Measurements from ENCODE around the gene ANXA11. TPM values are rescaled to one million over a fixed set of nuclear protein-coding genes. Genes with fewer than 3 reads are reported as not detected.

ANXA11 gene
- total and polyA plus RNA-seq, 9 of the 15 experiments (the other 6 are each of a cell fraction or from before 2014, with no cell fraction given), result 43.6 to 212 (median 109) TPM

DNA sequence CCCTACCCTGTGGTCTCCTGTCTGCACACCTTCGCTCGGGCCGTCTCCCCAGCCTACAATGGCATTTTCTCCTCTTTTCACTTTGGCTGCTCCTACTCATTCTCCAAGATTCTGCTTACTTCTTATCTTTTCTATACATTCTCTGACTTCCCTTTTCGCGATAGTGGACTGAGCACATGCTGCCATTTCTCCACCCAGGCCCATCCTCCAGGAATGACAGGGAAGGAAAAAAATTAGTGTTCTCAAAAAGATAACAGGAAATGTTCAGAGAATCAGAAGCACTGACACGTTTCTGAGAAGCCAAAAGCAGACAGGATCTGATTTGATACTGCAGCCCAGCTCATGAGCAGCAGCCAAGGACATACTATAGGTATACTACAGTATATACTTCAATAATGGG lies 6.4 kb upstream of the ANXA11 start:
- POLR2A ChIA-PET, result interaction anchor here (0.6 to 1.0 kb wide), 2 partner anchors 16 to 61 kb away, joined by 3 to 4 read pairs; no protein-coding TSS in a partner anchor
- CTCF ChIA-PET (ENCODE audit: low intra/inter-chr PET ratio), result interaction anchor here (0.9 kb wide), 1 partner anchor 42 kb away, joined by 4 read pairs; no protein-coding TSS in a partner anchor
- BruUV-seq (replicated peaks), result no TSS peak
- TF ChIP-seq ZC3H4 (CRISPR knock-in tag; IDR thresholded peaks at IDR 0.05; ENCODE audit: borderline replicate concordance) (no peak), MECOM (CRISPR knock-in tag; IDR thresholded peaks at IDR 0.05) (no peak), WHSC1 (IDR thresholded peaks at IDR 0.05; ENCODE audit: low read length) (no peak), ZNF444 (CRISPR knock-in tag; IDR thresholded peaks at IDR 0.05) (no peak), ATF6 (CRISPR knock-in tag; IDR thresholded peaks at IDR 0.05) (0 out of 2 replicates have a peak, but pooled peaks have one; percentile 33), EHMT2 (IDR thresholded peaks at IDR 0.05) (no peak), L3MBTL2 (IDR thresholded peaks at IDR 0.05) (peak; percentile 85), NFRKB (IDR thresholded peaks at IDR 0.05; ENCODE audit: low read depth) (peak; percentile 39; the same call in 1 of the 2 replicates), TCF7L2 (IDR thresholded peaks at IDR 0.05; ENCODE audit: low read depth, low read length) (no peak), JUN (IDR thresholded peaks at IDR 0.05; ENCODE audit: borderline replicate concordance, low read depth, low read length) (0 out of 2 replicates have a peak, but pooled peaks have one; percentile 12), JUN (CRISPR knock-in tag; IDR thresholded peaks at IDR 0.05; ENCODE audit: borderline replicate concordance) (no peak), ESRRB (CRISPR knock-in tag; IDR thresholded peaks at IDR 0.05; ENCODE audit: borderline replicate concordance) (no peak), DPF2 (IDR thresholded peaks at IDR 0.05) (peak; percentile 77), DMBX1 (CRISPR knock-in tag; IDR thresholded peaks at IDR 0.05; ENCODE audit: borderline replicate concordance) (no peak), NCOR1 (IDR thresholded peaks at IDR 0.05) (peak; percentile 71), ZNF717 (CRISPR knock-in tag; IDR thresholded peaks at IDR 0.05) (no peak), ETV5 (CRISPR knock-in tag; IDR thresholded peaks at IDR 0.05; ENCODE audit: low read depth) (peak; percentile 65; the same call in 1 of the 2 replicates), RBFOX2 (IDR thresholded peaks at IDR 0.05; ENCODE audit: low read depth, low read length) (no peak), MEIS2 (IDR thresholded peaks at IDR 0.05; ENCODE audit: partially characterized antibody) (peak; percentile 70), POLR3G (IDR thresholded peaks at IDR 0.05; ENCODE audit: extremely low read depth, insufficient read length, insufficient replicate concordance) (no peak), ZNF217 (CRISPR knock-in tag; IDR thresholded peaks at IDR 0.05) (no peak), KAT2B (IDR thresholded peaks at IDR 0.05; ENCODE audit: low read depth, low read length) (no peak)
- TF ChIP-seq, protein P1, sequence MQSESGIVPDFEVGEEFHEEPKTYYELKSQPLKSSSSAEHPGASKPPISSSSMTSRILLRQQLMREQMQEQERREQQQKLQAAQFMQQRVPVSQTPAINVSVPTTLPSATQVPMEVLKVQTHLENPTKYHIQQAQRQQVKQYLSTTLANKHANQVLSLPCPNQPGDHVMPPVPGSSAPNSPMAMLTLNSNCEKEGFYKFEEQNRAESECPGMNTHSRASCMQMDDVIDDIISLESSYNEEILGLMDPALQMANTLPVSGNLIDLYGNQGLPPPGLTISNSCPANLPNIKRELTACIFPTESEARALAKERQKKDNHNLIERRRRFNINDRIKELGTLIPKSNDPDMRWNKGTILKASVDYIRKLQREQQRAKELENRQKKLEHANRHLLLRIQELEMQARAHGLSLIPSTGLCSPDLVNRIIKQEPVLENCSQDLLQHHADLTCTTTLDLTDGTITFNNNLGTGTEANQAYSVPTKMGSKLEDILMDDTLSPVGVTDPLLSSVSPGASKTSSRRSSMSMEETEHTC (IDR thresholded peaks at IDR 0.05), result peak; percentile 16; the same call in 1 of the 2 replicates

More for the DNA sequence above, 6.4 kb upstream of the ANXA11 start:
- under 1% methylated on average over 6 of the region's 6 CpGs for WGBS (ENCODE audit: insufficient coverage, low coverage, missing lambda C conversion rate)
- Histone ChIP-seq H3K27ac (ENCODE audit: extremely low read depth, low read depth, low read length) (no peak overlapping the region), H2AFZ (ENCODE audit: low read depth, low read length) (no peak overlapping the region), H3K27me3 (ENCODE audit: control insufficient read depth in 2 of 2, insufficient read depth in 2 of 2, low read length in 2 of 2) (0 out of 5 replicates have a peak, but pooled peaks cover 0 to 3% of the 10 kb centered on the region in 2 experiments), H3K9me1 (ENCODE audit: control insufficient read depth, insufficient read depth, low read length) (no peaks in the 10 kb centered on the region), H3K4me1 (replicated peaks in 1 of 2; ENCODE audit: control insufficient read depth in 2 of 2, insufficient read depth in 2 of 2, low read length in 2 of 2) (peaks cover 8 to 19% of the 10 kb centered on the region in 2 experiments; a peak in 4 of 5 replicates), H4K20me1 (replicated peaks; ENCODE audit: control insufficient read depth, insufficient read depth, low read length) (no peaks in the 10 kb centered on the region; the same call in 1 of the 2 replicates), H3K36me3 (ENCODE audit: control insufficient read depth, insufficient read depth, low read length) (no peaks in the 10 kb centered on the region), H3K9me3 (replicated peaks; ENCODE audit: control insufficient read depth, insufficient read depth, low read depth, low read length) (no peaks in the 10 kb centered on the region), H3K4me3 (no peak overlapping the region), H3K79me2 (ENCODE audit: control insufficient read depth, insufficient read depth, low read length) (no peaks in the 10 kb centered on the region), H3K9ac (ENCODE audit: insufficient read depth in 1 of 2, low read depth in 2 of 2, low read length in 2 of 2) (peak overlapping the region in 1 of 2 experiments; percentile 62; a peak in 1 of 4 replicates), H3K4me2 (ENCODE audit: insufficient read depth, low read length) (peak overlapping the region; percentile 42)
- in situ Hi-C loops (cut with MboI), result loop anchor here (5.0 kb wide), 1 partner anchor 59 kb away; no protein-coding TSS in a partner anchor
- intact Hi-C loops (cut with micrococcal nuclease), result no loop called here
- DNase-seq (ENCODE audit: extremely low read depth in 1 of 4, low spot score in 3 of 4) (peak; percentile 40 to 85 (median 56)), ATAC-seq (peak; percentile 55), FAIRE-seq (peak; percentile 81)

Data from K562 (cell line).